HG03196 (cell line): ENCODE measurements around the gene WNT7A.
"Not testable (repeated sequence)": the region's sequence is repeated elsewhere in the genome, so short reads cannot be mapped to it uniquely, and the experiment has no call there.

Source experiments
- ATAC-seq: cut with Tn5 transposase; IDR thresholded peaks from one replicate; pipeline ENCODE4 v1.9.1; 2021; ENCODE audit not compliant: unreplicated experiment

The WNT7A gene

DNA sequence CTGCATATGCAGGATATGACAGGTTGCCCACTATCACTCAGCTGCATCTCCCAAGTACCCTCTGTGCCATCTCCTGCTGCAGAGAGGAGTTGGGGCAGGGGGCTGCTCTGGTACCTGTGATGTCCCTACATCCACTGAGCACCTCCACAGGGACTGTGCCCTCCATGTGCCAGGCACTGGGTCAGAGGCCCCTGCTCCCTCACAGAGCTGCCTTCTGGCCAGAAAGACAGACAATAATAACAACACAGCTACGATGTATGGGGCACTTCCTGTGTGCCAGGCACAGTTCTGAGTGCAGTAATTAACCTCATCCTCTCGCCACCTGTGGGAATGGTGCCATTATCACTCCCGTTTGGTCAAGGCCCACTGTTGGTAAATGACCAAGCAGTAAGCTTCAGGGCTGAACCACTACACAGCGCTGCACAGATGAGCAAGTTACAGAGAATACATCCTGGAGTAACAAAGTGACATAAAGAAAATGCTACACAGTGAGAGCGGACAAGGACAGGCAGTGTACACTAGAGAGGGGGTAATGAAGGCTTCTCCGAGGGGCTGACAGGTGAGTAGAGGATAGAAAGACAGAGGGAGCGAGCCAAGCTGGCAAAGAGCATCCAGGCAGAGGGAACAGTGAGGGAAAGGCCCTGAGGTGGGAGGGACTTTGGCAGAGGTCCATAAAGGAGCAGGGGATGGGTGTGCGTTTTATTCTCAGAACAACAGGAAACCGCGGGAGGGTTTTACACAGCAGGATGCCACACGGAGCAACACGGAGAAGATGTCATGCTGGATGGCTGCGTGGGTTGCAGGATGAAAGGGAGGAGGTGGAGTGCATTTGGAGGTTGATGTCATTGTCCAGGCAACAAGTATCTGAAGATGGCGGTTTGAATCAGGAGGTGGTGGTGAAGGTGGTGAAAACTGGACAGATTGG, 13.6 kb downstream of the WNT7A start:
- ATAC-seq: no peak

DNA sequence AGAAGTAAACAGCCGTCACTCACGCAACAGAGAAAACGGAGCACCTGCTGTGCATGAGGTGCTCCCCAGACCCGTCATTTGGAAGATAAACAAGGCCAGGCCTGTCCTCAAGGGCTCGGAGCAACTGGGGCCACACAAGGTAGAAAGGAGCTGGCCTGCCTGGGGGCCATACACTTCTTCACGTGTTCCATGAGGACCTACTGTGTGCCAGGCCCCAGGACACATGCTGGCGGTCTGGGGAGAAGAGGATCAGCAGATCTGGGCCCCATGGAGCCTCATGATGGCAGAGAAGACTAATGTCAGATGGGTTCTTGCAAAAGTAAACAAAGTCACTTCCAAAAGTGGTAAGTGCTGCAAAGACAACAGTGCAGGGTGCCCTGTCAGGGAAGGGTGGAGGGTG, 14.3 kb downstream of the WNT7A start:
- ATAC-seq: no peak

DNA sequence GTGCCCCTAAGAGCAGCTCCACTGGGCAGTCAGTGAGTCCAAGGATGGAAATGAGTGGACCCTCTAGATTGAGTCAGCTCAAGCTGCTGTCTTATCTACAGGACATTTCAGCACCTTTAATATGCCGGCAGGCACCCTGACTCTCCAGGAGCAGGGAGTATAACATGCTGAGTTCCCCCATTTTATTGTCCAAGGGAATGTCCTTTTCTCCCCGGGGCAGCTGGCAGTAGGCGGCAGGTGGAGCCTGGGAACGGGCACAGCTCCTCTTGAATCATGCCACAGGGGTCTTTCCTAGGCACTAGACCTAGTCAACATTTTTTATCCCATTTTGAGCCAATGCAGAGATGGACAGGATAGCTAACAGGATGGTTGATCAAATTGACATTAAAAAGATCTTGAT, 14.8 kb downstream of the WNT7A start:
- no peak for ATAC-seq

DNA sequence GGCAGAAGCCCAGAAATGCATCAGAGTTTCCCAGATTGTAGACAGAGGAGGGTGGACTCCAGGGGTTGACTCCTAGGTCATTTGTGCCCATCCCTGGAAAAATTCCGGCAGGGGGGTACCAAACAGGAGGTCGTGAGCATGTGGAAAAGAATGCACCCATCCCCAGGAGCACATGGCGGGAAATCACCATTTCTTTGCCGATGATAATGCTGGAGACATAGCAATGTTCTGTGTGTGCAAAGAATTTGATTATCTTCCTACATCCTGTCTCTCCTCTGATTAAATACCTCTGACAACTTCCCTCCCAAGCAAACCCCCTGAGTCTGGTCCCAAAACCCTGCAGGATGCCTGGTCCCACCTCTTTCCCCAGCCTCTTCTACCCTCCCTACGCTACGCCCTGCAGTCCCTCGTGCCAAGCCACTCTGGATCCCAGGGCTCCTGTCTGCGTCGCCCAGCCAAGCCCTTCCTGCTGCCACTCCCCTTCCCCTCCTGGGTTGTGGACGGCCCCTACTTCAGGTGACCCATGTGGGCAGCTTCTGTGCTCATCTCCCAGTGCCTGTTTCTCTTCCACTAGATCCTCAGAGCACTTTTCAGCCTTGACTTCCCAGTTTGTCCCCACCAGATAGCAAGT, 15.8 kb downstream of the WNT7A start:
- ATAC-seq: no peak

DNA sequence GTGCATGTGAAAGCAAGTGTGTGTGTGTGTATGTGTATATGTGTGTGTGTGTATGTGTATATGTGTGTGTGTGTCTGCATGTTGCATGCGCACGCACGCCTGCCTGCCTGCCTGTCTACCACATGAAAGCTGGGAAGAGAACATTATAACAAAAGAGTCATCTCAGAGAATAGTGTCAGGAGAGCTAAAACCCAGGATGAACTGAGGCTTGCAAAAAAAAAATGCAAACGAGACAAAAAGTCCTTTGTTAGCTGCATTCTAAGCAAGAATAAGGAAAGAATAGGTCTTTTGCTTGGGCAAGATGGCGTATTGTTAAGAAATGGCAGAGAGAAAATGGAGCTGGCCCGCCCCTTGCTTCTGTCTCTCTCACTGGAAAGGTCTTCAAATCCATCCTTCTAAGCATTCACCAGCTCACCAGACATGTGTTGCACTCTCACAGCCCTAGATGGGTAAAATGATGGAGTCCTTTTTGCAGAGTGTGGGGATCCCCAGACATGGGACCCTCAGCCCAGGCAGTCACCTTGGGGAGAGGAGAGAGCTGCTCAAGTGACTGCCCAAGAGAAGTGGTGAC, 16.4 kb downstream of the WNT7A start:
- ATAC-seq: no peak

DNA sequence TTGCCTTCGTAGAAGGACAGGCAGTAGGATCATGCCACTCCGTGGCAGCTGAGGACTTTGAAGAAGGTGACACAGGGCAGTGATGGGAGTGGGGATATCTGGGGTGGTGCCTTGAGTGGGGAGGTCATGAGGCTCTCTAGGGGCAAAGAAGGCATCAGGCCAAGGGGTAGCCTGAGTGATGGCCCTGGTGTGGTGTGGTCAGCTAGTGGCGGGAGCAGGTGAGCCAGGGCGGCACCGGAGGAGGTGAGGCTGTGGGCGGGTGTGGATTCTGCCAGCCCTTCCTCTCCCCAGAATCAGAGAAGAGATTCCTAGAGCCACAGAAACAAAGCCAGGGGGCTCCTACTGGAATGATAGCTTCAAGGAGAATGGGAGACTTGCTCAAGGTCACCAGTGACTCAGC, 18.4 kb downstream of the WNT7A start:
- no peak for ATAC-seq

DNA sequence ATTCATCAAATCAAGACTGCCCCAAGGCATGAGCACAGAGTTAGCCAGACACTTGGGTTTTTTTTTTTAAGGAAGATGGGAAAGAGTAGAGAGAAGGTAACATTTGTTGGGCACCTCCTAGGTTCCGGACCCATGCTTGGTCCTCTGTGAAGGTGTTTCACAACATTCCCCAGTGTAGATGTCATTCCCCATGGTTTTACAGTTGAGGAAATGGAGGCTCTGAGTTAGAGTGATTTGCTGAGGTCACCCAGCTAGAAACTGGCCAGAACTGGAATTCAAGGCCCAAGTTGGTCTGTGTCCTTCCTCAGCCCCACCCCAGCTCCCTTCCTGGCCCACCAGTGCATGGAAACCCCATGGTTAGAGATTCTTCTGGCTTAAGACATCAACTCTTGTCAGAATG, 19.9 kb downstream of the WNT7A start:
- ATAC-seq: no peak

DNA sequence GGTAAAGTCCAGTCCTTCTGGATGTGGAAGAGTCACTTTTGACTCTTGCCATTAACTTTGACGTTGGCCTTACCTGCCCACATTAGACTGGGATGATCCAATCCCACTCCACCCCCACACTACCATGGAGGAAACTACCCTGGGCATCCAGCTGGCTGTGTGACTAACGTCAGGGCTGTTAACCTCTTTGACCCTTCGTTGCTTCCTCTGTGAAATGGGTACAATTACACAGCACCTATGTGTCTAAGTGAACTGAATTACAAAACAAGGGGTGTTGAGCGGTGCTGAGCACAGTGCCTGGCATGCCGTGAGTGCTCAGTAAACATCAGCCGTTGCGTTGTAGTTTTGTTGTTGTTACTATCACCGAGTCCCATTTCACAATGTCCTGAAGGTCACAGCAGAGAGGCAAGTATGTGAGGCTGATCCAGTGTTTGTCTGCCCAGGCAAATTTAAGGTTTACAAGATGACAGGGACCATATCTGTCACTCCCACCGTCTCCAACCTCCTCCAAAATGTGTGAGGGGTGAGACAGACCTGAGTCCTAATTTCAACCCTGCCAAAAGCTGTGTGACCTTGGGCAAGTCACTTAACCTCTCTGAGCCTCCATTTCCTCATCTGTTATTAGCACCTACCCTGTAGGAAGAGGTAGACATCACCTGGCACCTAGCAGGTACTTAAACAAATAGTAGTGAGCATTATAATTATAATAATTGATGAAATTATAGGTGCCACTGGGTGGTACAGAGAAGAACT, 20.9 kb downstream of the WNT7A start:
- ATAC-seq: no peak

DNA sequence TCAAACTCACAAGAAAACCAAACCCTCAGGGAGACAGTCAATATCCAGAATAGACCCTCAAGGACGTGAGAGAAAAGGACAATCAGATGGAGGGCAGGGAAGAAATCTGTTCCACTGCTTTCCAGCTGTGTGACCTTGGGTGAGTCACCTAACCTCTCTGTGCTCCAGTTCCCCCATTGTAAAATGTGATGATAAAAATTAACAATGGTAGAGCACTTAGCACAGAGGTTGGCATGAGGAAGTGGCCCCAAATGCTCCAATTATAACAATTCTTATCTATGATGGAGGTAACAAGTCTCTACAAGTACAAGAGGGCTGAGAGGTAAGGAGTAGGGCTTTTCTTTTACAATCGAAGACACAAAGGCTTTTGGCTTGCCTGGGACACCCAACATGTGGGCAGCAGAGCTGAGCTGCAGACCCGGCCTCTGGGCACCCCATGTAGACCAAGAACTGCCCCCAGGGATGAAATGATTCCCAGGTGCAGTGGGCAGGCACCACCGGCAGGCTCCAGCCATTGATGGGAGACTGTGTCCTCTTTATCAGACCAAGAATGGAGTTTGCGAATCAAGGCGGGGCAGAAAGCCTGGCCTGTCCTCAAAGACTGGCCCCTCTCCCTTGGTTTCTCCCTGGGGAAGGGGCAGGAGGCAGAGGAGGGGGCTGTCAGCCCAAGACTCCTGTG, 22.0 kb downstream of the WNT7A start:
- ATAC-seq: no peak

DNA sequence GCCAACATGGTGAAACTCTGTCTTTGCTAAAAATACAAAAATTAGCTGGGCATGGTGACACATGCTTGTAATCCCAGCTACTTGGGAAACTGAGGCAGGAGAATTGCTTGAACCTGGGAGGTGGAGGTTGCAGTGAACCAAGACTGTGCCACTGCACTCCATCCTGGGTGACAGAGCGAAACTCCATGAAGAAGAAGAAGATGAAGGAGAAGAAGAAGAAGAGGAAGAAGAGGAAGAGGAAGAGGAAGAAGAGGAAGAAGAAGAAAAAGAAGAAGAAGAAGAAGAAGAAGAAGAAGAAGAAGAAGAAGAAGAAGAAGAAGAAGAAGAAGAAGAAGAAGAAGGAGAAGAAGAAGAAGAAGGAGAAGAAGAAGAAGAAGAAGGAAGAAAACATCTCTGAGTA, 23.2 kb downstream of the WNT7A start:
- not testable (repeated sequence) for ATAC-seq

DNA sequence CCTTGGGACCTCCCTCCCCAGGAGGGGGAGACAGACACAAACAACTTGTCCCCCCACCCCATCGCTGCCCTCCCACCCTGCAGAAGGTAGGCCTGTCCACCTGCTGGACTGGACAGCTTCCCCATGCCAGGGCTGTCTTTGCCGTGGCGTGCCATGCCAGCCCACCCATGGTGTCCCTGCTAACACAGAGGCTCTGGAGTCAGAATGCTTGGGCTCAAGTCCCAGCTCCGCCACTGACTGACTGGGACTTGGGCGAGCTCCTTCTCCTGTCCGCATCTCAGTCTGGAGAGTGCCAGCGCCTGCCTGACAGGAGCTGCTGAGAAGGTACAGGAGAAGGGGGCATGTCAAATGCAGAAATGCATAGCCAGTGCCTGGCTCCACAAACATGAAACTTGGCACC, 23.9 kb downstream of the WNT7A start:
- no peak for ATAC-seq

DNA sequence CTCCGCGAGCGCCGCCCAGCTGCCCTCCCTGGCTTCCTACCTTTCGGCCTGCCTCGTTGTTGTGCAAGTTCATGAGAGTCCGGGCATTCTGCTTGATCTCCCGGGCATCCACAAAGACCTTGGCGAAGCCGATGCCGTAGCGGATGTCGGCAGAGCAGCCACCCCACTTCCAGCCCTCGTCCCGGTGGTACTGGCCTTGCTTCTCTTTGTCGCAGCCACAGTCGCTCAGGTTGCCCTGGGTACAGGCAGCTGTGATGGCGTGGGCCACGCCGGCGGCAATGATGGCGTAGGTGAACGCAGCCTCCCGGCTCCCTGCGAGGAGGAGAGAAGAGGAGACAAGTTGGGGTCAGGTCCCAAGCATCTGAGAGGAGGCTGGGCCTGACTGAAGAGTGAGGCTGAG, 25.4 kb downstream of the WNT7A start:
- no peak for ATAC-seq

DNA sequence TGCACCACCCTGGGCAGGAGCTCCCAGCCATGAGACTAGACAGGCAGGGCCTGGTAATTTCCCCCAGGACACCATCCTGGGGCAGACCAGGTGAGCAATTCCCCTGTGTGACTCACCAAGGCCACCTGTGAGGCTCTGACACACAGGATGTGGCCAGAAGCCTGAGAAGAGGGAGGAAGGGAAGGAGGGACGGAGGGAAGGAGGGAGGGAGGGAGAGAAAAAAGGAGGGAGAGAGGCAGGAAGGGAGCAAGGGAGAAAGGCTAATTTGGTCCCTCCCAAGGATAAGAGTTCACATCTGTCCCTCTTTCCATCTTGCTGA, 25.9 kb downstream of the WNT7A start:
- no peak for ATAC-seq

DNA sequence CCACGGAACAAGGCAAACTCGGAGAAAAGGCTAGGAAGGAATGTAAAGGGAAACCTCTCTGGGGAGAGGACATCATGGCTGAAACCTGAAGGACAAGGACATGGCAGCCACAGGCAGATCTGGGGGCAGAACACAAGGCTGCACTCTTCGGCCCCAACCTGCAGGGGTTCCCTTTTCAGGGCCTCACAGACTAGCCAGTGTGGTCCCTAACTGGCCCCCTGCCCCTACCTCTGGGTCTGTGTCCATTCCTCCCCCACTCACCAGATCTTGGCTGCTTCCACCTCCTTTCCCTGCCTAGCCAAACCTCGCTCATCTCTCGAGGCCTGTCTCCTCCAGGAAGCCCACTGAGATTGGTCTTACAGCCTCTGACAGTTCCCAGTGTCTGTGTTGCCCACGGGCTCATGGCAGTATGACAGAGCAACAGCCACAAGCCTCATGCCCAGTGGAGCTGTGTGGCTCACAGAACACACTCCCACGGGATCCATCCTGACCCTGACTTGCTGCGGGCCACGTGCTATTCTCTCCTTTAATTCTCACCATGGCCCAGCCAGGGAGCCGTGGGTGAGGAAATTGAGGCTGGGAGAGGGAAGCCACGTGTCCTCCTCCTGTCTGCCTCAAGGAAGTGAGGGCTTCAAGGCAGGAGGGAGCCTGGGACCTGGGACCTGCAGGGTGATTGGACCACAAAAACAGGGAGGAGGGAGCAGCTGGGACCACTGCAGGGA, 26.5 kb downstream of the WNT7A start:
- ATAC-seq: no peak

DNA sequence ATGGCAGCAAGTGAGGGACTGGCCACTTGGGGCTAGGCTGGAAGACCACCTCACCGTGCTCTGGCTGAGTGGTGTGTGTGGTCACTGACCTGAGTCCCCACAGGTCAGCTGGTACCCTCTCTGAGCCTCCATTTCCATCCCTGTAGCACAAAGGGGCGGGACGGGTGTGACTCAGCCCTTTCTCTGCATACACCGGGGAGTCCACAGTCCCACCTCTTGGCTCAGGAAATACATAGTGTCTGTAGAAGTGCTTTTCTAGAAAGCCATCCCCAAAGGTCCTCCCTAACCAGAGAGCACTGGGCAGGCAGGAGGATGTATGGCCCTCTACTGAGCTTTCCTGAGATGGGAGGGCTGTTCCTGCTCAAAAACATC, 27.2 kb downstream of the WNT7A start:
- no peak for ATAC-seq

DNA sequence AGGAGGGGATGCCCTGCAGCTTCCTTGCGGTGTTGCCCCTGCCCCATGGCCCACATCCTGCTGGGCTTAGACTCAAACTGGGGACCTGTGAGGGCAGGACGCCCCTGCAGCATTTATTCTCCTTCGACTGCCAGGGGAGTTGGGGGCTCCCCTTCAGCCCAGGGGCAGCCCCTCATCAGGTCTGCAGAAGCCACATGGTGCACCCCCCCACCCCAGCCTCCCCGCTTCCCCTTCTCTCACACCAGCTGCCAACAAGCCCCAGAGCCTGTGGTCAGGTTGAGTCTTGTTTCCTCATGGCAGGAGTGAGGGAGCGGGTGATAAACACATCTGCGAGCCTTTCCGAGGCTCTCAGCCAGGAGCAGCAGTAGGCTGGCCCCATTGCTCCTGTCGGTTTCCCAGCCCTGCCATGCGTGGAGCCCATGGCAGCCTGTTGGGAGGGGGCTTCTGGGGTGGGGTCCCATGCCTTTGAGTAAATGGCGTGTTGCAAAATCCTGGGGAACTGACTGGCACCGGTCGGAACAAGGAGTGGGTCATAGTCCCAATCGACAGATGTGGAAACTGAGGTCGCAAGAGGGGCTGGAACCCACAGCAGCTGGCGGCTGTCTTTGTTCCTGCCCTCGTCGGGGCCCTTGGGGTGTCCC, 27.8 kb downstream of the WNT7A start:
- ATAC-seq: no peak

DNA sequence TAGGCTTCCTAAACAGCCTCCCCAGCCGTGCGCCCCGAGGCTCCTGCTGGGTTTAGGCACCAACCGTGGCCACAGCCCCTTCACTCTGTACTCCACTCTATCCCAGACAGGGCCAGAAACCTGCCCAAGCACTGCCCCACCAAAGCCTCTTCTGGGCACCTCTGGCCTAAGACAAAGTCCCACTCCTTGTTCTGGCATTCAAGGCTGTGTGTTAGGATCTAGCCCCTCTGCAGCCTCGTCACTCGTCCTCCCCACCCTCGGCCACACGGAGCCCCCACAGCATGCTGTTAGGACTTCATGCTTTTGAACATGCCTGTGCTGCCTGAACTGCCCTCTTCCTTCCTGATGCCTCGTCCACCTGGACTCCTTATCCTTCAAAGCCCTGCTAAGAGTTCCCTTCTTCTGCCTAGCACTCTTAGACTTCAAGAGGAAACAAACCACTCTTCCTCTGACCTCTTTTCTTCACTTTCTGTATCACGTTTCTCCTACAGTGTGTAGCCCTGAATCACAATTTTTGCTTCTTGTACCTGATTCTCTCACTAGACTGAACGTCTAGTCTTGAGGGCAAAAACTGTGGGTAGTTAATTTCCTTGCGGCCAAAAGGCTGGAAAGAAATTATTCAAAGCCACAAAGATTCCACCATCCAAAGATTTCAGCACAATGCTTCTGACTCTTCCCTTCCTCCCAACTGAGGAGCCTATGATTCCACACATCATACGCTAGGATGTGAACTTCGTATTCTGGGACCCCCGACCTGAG, 28.6 kb downstream of the WNT7A start:
- ATAC-seq: no peak

DNA sequence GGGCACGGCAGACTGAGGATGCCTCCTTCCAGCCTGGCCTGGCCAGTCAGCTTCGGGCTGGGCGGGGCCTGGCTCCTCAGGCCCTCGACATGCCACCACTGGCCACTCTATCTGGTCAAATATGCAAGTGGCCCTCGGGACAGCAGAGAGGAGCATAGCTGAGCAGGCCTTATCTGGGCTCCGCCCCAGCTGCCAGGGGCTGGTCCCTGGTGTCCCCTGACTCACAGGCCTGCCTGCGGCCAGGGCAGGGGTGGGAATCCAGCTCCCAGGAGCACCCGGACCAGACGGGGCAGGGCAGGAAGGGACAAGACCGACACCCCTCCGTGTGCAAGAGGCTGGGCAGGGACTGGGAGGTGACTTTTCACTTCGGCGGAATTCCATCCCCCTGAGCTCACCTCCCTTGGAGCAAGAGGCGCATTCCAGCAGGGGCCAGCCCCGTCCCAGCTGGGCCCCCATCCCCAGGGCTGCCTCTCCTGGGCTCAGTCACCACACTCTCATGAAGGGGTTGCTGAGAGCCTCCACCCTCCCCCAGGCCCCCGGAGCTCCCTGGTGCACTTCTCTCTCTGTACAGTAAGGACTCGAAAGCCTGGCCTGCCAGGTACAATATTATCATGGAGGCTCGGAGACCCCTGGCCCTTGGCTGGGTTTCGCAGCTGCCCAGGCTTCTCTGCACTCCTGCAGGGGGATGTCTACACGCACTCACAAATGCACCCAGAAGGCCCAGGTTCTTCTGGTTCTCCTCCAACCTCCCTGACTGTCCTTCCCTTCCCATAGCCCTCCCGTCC, 29.5 kb downstream of the WNT7A start:
- no peak for ATAC-seq

DNA sequence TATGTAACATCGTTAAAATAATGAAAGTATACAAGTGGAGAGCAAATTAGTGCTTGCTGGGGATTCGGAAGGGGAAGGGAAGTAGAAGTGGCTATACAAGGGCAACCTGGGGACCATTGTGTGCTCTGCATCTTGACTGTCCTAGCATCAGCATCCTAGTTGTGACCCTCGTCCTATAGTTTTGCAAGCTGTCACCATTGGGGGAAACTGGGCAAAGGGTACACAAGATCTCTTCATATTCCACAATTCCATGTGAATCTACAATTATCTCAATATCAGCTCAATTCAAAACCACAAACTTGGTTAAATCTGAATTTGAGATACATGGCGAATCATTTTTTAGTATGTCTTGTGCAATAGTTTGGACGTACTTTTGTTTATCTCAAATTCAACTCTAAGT, 30.9 kb downstream of the WNT7A start:
- no peak for ATAC-seq
